Vagina (tissue), 2 donors: ENCODE results near the gene TAC4. TPM values are rescaled to one million over a fixed set of nuclear protein-coding genes. Genes with fewer than 3 reads are reported as not detected.

Experiments used
- DNase-seq, 2 donors: peaks; one replicate each; pipeline ENCODE4 v3.0.0-alpha.2; 2017; ENCODE audit errors: extremely low spot score in 2 of 2
- H3K27ac ChIP-seq: fragments of 200-600 bp; sonication (generic); one replicate; pipeline ENCODE4 v1.5.1; 2019
- H3K27me3 ChIP-seq: fragments of 200-600 bp; sonication (generic); one replicate; pipeline ENCODE4 v1.5.1; 2019
- H3K36me3 ChIP-seq, 2 donors: fragments of 200-600 bp; sonication (generic); one replicate each; pipeline ENCODE4 v1.5.1; 2017 to 2019
- H3K4me1 ChIP-seq: fragments of 200-600 bp; sonication (generic); one replicate; pipeline ENCODE4 v1.5.1; 2019
- H3K4me3 ChIP-seq, 2 donors: fragments of 200-600 bp; sonication (generic); 1 replicate in 1 of 2; 2 replicates in 1 of 2; pipeline ENCODE4 v1.5.1; 2016 to 2019
- H3K9me3 ChIP-seq: fragments of 200-600 bp; sonication (generic); one replicate; pipeline ENCODE4 v1.5.1; 2019
- CTCF ChIP-seq, 3 experiments: fragments of 450-650 bp in 2 of 3; fragments of 200-600 bp in 1 of 3; sonication (generic) in 1 of 3; IDR thresholded peaks; one replicate each; pipeline ENCODE4 v1.5.1; 2017 to 2019; ENCODE audit warnings: antibody characterized with exemption in 3 of 3, mild to moderate bottlenecking in 2 of 3, moderate library complexity in 2 of 3
- POLR2A ChIP-seq, 2 donors: fragments of 450-650 bp; IDR thresholded peaks; one replicate each; pipeline ENCODE4 v1.6.1; 2017; ENCODE audit warnings: antibody characterized with exemption in 2 of 2, mild to moderate bottlenecking in 2 of 2, moderate library complexity in 2 of 2
- POLR2AphosphoS5 ChIP-seq, 2 donors: sonication (generic); formaldehyde crosslinking; IDR thresholded peaks; one replicate each; pipeline ENCODE4 v1.9.0; 2017; ENCODE audit warnings: antibody characterized with exemption in 2 of 2, mild to moderate bottlenecking in 2 of 2, low read depth in 1 of 2; ENCODE audit not compliant: insufficient read depth in 1 of 2
- intact Hi-C: fragments of 100-400 bp; cut with DNase I; formaldehyde crosslinking; loops from one replicate; pipeline ENCODE4 v1.15.1; 2023
- total RNA-seq: library from RNA; depleted of rRNA; stranded (reverse); fragments of >200 nt; gene quantifications from one replicate; pipeline ENCODE4 v1.2.3, GENCODE V29; 2016

The TAC4 gene
- total RNA-seq, 1 donor from 2014 or later = not detected

GRCh38 chr17:49809056-49809455 lies 38.8 kb downstream of the TAC4 start:
- no peaks in the 10 kb centered on the region for H3K27me3 ChIP-seq
- no peak for DNase-seq
- intact Hi-C loops = no loop called here
- no peaks in the 10 kb centered on the region for H3K9me3 ChIP-seq
- H3K4me1 ChIP-seq = peaks cover 7% of the 10 kb centered on the region
- peaks cover 0 to 67% of the 10 kb centered on the region in 2 donors for H3K36me3 ChIP-seq
- no peak overlapping the region for H3K27ac ChIP-seq
- H3K4me3 ChIP-seq = no peak overlapping the region
- no peak for TF ChIP-seq POLR2A (IDR thresholded peaks at IDR 0.05)

GRCh38 chr17:49798738-49799137 lies 49.1 kb downstream of the TAC4 start:
- Histone ChIP-seq H3K27me3 (no peaks in the 10 kb centered on the region), H3K4me1 (peaks cover 38% of the 10 kb centered on the region), H3K36me3 (peaks cover 0 to 61% of the 10 kb centered on the region in 2 donors)

GRCh38 chr17:49798182-49798581 lies 49.7 kb downstream of the TAC4 start:
- DNase-seq = no peak
- Histone ChIP-seq H3K4me1 (peaks cover 43% of the 10 kb centered on the region), H3K36me3 (peaks cover 0 to 61% of the 10 kb centered on the region in 2 donors), H3K27me3 (no peaks in the 10 kb centered on the region), H3K27ac (peak overlapping the region; percentile 3), H3K4me3 (no peak overlapping the region), H3K9me3 (no peaks in the 10 kb centered on the region)
- no peak for TF ChIP-seq POLR2A (IDR thresholded peaks at IDR 0.05)
- TF ChIP-seq POLR2AphosphoS5 (IDR thresholded peaks at IDR 0.05; ENCODE audit: insufficient read depth in 1 of 2, low read depth in 1 of 2) = no peak
- TF ChIP-seq CTCF (IDR thresholded peaks at IDR 0.05) = no peak
- intact Hi-C loops = no loop called here

More at GRCh38 chr17:49798738-49799137, 49.1 kb downstream of the TAC4 start:
- H3K4me3 ChIP-seq = no peak overlapping the region
- no peak for TF ChIP-seq CTCF (IDR thresholded peaks at IDR 0.05)
- DNase-seq = no peak
- no peaks in the 10 kb centered on the region for H3K9me3 ChIP-seq
- intact Hi-C loops = no loop called here
- H3K27ac ChIP-seq = peak overlapping the region; percentile 3

- Histone ChIP-seq H3K27ac (no peak overlapping the region), H3K9me3 (no peaks in the 10 kb centered on the region), H3K27me3 (no peaks in the 10 kb centered on the region), H3K4me3 (no peak overlapping the region), H3K36me3 (peaks cover 0 to 67% of the 10 kb centered on the region in 2 donors), H3K4me1 (peaks cover 60% of the 10 kb centered on the region)
- intact Hi-C loops = no loop called here
- no peak for DNase-seq
- TF ChIP-seq CTCF (IDR thresholded peaks at IDR 0.05) (no peak), POLR2A (IDR thresholded peaks at IDR 0.05) (no peak), POLR2AphosphoS5 (IDR thresholded peaks at IDR 0.05; ENCODE audit: insufficient read depth in 1 of 2, low read depth in 1 of 2) (no peak)
These were observed 52.5 kb downstream of the TAC4 start for GRCh38 chr17:49795372-49795771.

- TF ChIP-seq CTCF (IDR thresholded peaks at IDR 0.05) (no peak), POLR2A (IDR thresholded peaks at IDR 0.05) (no peak), POLR2AphosphoS5 (IDR thresholded peaks at IDR 0.05; ENCODE audit: insufficient read depth in 1 of 2, low read depth in 1 of 2) (no peak)
- no peaks in the 10 kb centered on the region for H3K9me3 ChIP-seq
- peaks cover 60% of the 10 kb centered on the region for H3K4me1 ChIP-seq
- DNase-seq = no peak
- no peak overlapping the region for H3K27ac ChIP-seq
- no peak overlapping the region for H3K4me3 ChIP-seq
- no peaks in the 10 kb centered on the region for H3K27me3 ChIP-seq
- H3K36me3 ChIP-seq = peaks cover 0 to 55% of the 10 kb centered on the region in 2 donors
- intact Hi-C loops = no loop called here
These were observed 54.6 kb downstream of the TAC4 start for GRCh38 chr17:49793309-49793708.

- H3K36me3 ChIP-seq = peaks cover 0 to 33% of the 10 kb centered on the region in 2 donors
- TF ChIP-seq CTCF (IDR thresholded peaks at IDR 0.05) (no peak), POLR2AphosphoS5 (IDR thresholded peaks at IDR 0.05; ENCODE audit: insufficient read depth in 1 of 2, low read depth in 1 of 2) (no peak), POLR2A (IDR thresholded peaks at IDR 0.05) (no peak)
- peaks cover 58% of the 10 kb centered on the region for H3K4me1 ChIP-seq
- no peak for DNase-seq
- peak overlapping the region; percentile 86 to 98 for H3K4me3 ChIP-seq
- H3K9me3 ChIP-seq = no peaks in the 10 kb centered on the region
- intact Hi-C loops = no loop called here
- H3K27ac ChIP-seq = no peak overlapping the region
- no peaks in the 10 kb centered on the region for H3K27me3 ChIP-seq
These were observed 58.7 kb downstream of the TAC4 start for GRCh38 chr17:49789243-49789578.
